H1 (cell line): ENCODE measurements around the gene LTBP1. TPM values are rescaled to one million over a fixed set of nuclear protein-coding genes. Genes with fewer than 3 reads are reported as not detected.

Experiments used
- CTCF ChIA-PET: fragments of 300-600 bp; sonication (Branson Sonifier 250); formaldehyde crosslinking; loops from one replicate; lab custom pipeline; 2021; ENCODE audit not compliant: partially characterized antibody; lab: Charles Lee
- POLR2A ChIA-PET: fragments of 300-600 bp; sonication (Branson Sonifier 250); formaldehyde crosslinking; loops from one replicate; lab custom pipeline; 2021; ENCODE audit warnings: inconsistent platforms; ENCODE audit not compliant: partially characterized antibody; lab: Charles Lee
- DNase-seq, 2 experiments: peaks; one replicate each; pipeline versions ENCODE4 v3.0.0 to v3.0.0-alpha.2; 2010 to 2022; ENCODE audit warnings: low spot score in 2 of 2, low read depth in 1 of 2, mixed read lengths in 1 of 2
- FAIRE-seq: peaks from 2 replicates; lab custom pipeline; 2011; peaks lifted over from hg19 to GRCh38; lab: Jason Lieb, UNC
- H2AFZ ChIP-seq: 2 replicates; pipeline ENCODE4 v1.8.1; 2012; ENCODE audit warnings: low read length, inconsistent platforms
- H2AK5ac ChIP-seq: 2 replicates; pipeline ENCODE4 v1.6.1; 2013; ENCODE audit warnings: low read depth, low read length
- H2BK120ac ChIP-seq: replicated peaks from 2 replicates; pipeline ENCODE3; 2013; ENCODE audit warnings: low read depth, low read length, inconsistent platforms
- H2BK12ac ChIP-seq: 2 replicates; pipeline ENCODE4 v1.6.1; 2013; ENCODE audit warnings: low read depth, low read length
- H2BK15ac ChIP-seq: 2 replicates; pipeline ENCODE4 v1.6.1; 2013; ENCODE audit warnings: low read length
- H2BK20ac ChIP-seq: 2 replicates; pipeline ENCODE4 v1.6.1; 2013; ENCODE audit warnings: low read length
- H2BK5ac ChIP-seq: 2 replicates; pipeline ENCODE4 v1.6.1; 2013; ENCODE audit warnings: low read depth, low read length
- H3K14ac ChIP-seq: 2 replicates; pipeline ENCODE4 v1.6.1; 2013; ENCODE audit warnings: inconsistent platforms; ENCODE audit not compliant: insufficient read length
- H3K18ac ChIP-seq: 2 replicates; pipeline ENCODE4 v1.6.1; 2013; ENCODE audit warnings: low read length; ENCODE audit errors: extremely low read depth
- H3K23ac ChIP-seq: 2 replicates; pipeline ENCODE4 v1.6.1; 2013; ENCODE audit warnings: inconsistent platforms; ENCODE audit not compliant: insufficient read length
- H3K23me2 ChIP-seq: 2 replicates; pipeline ENCODE4 v1.6.1; 2013; ENCODE audit warnings: low read depth, low read length
- H3K27ac ChIP-seq: 2 replicates; pipeline ENCODE4 v1.6.1; 2011; ENCODE audit warnings: low read depth, low read length, inconsistent platforms
- H3K27me3 ChIP-seq, 4 experiments: replicated peaks in 1 of 4; 1 replicate in 1 of 4; 2 replicates in 3 of 4; pipeline versions ENCODE4 v1.6.1 to v1.8.1; 2011 to 2013; ENCODE audit warnings: low read length in 3 of 4, mild to moderate bottlenecking in 3 of 4, inconsistent platforms in 2 of 4, mixed read lengths in 2 of 4, moderate library complexity in 1 of 4; ENCODE audit not compliant: control insufficient read depth in 3 of 4, insufficient read depth in 3 of 4; ENCODE audit errors: extremely low read depth in 1 of 4
- H3K36me3 ChIP-seq, 4 experiments: 2 replicates each; pipeline versions ENCODE4 v1.6.1 to v1.8.1; 2011 to 2013; ENCODE audit warnings: mild to moderate bottlenecking in 4 of 4, low read length in 3 of 4, moderate library complexity in 2 of 4, control low read depth in 1 of 4, inconsistent platforms in 1 of 4; ENCODE audit not compliant: insufficient read depth in 4 of 4, control insufficient read depth in 2 of 4
- H3K4ac ChIP-seq: replicated peaks from 2 replicates; pipeline ENCODE3; 2013; ENCODE audit warnings: low read length, low read depth, mixed read lengths, inconsistent platforms; ENCODE audit not compliant: insufficient read length
- H3K4me1 ChIP-seq, 4 experiments: replicated peaks in 1 of 4; 1 replicate in 1 of 4; 2 replicates in 3 of 4; pipeline versions ENCODE4 v1.6.1 to v1.8.1; 2011 to 2013; ENCODE audit warnings: low read length in 3 of 4, inconsistent platforms in 2 of 4, mixed read lengths in 1 of 4; ENCODE audit not compliant: insufficient read depth in 4 of 4, control insufficient read depth in 3 of 4
- H3K4me2 ChIP-seq, 2 experiments: 2 replicates each; pipeline versions ENCODE4 v1.6.1 to v1.8.1; 2011 to 2013; ENCODE audit warnings: low read depth in 2 of 2, low read length in 2 of 2, control low read depth in 1 of 2, inconsistent platforms in 1 of 2, mild to moderate bottlenecking in 1 of 2; ENCODE audit not compliant: insufficient read depth in 1 of 2
- H3K4me3 ChIP-seq, 4 experiments: fragments of 200-600, 300-600 bp in 1 of 4; sonication (generic), shearing (Covaris generic), sonication (Bioruptor Twin) in 1 of 4; 2 replicates each; pipeline versions ENCODE4 v1.5.1 to v1.8.1; 2011 to 2016; ENCODE audit warnings: low read length in 4 of 4, low read depth in 3 of 4, control low read depth in 2 of 4, inconsistent platforms in 2 of 4, mild to moderate bottlenecking in 2 of 4, mixed read lengths in 1 of 4, moderate library complexity in 1 of 4; ENCODE audit not compliant: insufficient read depth in 2 of 4; ENCODE audit errors: extremely low read depth in 1 of 4
- H3K56ac ChIP-seq: replicated peaks from 2 replicates; pipeline ENCODE3; 2013; ENCODE audit warnings: low read depth, mild to moderate bottlenecking, mixed read lengths, low read length, inconsistent platforms; ENCODE audit not compliant: insufficient read length
- H3K79me1 ChIP-seq: 2 replicates; pipeline ENCODE4 v1.6.1; 2013; ENCODE audit warnings: low read depth, low read length, control low read depth
- H3K79me2 ChIP-seq, 2 experiments: 2 replicates each; pipeline versions ENCODE4 v1.6.1 to v1.8.1; 2012 to 2013; ENCODE audit warnings: low read length in 2 of 2, mild to moderate bottlenecking in 2 of 2, inconsistent platforms in 1 of 2; ENCODE audit not compliant: insufficient read depth in 2 of 2, control insufficient read depth in 1 of 2
- H3K9ac ChIP-seq, 4 experiments: replicated peaks in 1 of 4; 1 replicate in 1 of 4; 2 replicates in 3 of 4; pipeline versions ENCODE4 v1.6.1 to v1.8.1; 2011 to 2013; ENCODE audit warnings: low read depth in 3 of 4, low read length in 3 of 4, control low read depth in 2 of 4, mild to moderate bottlenecking in 2 of 4, moderate library complexity in 2 of 4, inconsistent platforms in 1 of 4; ENCODE audit errors: extremely low read depth in 1 of 4
- H3K9me3 ChIP-seq, 2 experiments: 2 replicates each; pipeline versions ENCODE4 v1.6.1 to v1.8.1; 2012 to 2013; ENCODE audit warnings: mild to moderate bottlenecking in 2 of 2, moderate library complexity in 2 of 2, control low read depth in 1 of 2, inconsistent platforms in 1 of 2, low read depth in 1 of 2, low read length in 1 of 2, mixed read lengths in 1 of 2; ENCODE audit not compliant: insufficient read depth in 2 of 2
- H4K20me1 ChIP-seq, 2 experiments: replicated peaks in 1 of 2; 2 replicates each; pipeline versions ENCODE3 to v1.8.1; 2011 to 2013; ENCODE audit warnings: inconsistent platforms in 2 of 2, low read length in 2 of 2, mild to moderate bottlenecking in 1 of 2; ENCODE audit not compliant: insufficient read depth in 2 of 2, control insufficient read depth in 1 of 2
- H4K5ac ChIP-seq: 2 replicates; pipeline ENCODE4 v1.6.1; 2013; ENCODE audit warnings: low read length, low read depth, mixed read lengths, inconsistent platforms; ENCODE audit not compliant: insufficient read length
- H4K8ac ChIP-seq: 2 replicates; pipeline ENCODE4 v1.8.0; 2013; ENCODE audit warnings: mild to moderate bottlenecking, moderate library complexity, low read length, inconsistent platforms; ENCODE audit not compliant: insufficient read depth; ENCODE audit errors: extremely low read depth
- H4K91ac ChIP-seq: replicated peaks from 2 replicates; pipeline ENCODE3; 2013; ENCODE audit warnings: low read length, mixed read lengths, inconsistent platforms; ENCODE audit not compliant: insufficient read length
- CBX8 ChIP-seq: fragments of 300-800, 300-1000 bp; sonication (generic); IDR thresholded peaks from 2 replicates; pipeline ENCODE4 v1.7.1; 2016; ENCODE audit warnings: low read depth, low read length, borderline replicate concordance
- CHD1 ChIP-seq: IDR thresholded peaks from 2 replicates; pipeline ENCODE4 v1.6.1; 2012; ENCODE audit warnings: low read depth, low read length, improper control_type of control experiment
- EGR1 ChIP-seq: IDR thresholded peaks from 2 replicates; pipeline ENCODE4 v1.6.1; 2011; ENCODE audit warnings: low read depth, low read length, borderline replicate concordance
- EP300 ChIP-seq, 2 experiments: IDR thresholded peaks; 1 replicate in 1 of 2; 2 replicates in 1 of 2; pipeline ENCODE4 v1.6.1; 2011 to 2012; ENCODE audit warnings: low read depth in 2 of 2, low read length in 2 of 2, mild to moderate bottlenecking in 2 of 2, borderline replicate concordance in 1 of 2, inconsistent platforms in 1 of 2, moderate library complexity in 1 of 2
- RFX5 ChIP-seq: IDR thresholded peaks from 2 replicates; pipeline ENCODE4 v1.6.1; 2011; ENCODE audit warnings: low read depth, low read length, improper control_type of control experiment, borderline replicate concordance
- SUZ12 ChIP-seq: fragments of 200-600 bp; sonication (generic); IDR thresholded peaks from 2 replicates; pipeline ENCODE4 v1.6.1; 2012; ENCODE audit warnings: mild to moderate bottlenecking, inconsistent platforms, low read length, moderate library complexity, mixed read lengths
- WGBS, 2 experiments: shearing (Covaris generic) in 1 of 2; methylation state at CpG; one replicate each; pipeline versions ENCODE4 v1.1.6 to v1.1.7; 2013 to 2015; ENCODE audit warnings: low lambda C conversion rate in 2 of 2, mixed read lengths in 2 of 2, inconsistent platforms in 1 of 2, low coverage in 1 of 2, missing lambda C conversion rate in 1 of 2; ENCODE audit not compliant: insufficient replicate concordance in 2 of 2, insufficient coverage in 1 of 2, insufficient read length in 1 of 2; ENCODE audit errors: extremely low coverage in 1 of 2, missing lambda C conversion rate in 1 of 2; 5-methylcytosine and 5-hydroxymethylcytosine counted together
- polyA plus RNA-seq, 7 experiments: library from polyadenylated mRNA; depleted of rRNA in 3 of 7; stranded (reverse) in 5 of 7; unstranded in 2 of 7; fragments of >200 nt in 5 of 7; fragments of 200-250 nt in 2 of 7; gene quantifications; 1 replicate in 5 of 7; 2 replicates in 1 of 7; 4 replicates in 1 of 7; pipeline versions ENCODE4 v1.2.1 to v1.2.3, GENCODE V29; 2011 to 2013; ENCODE audit warnings: missing spikeins in 2 of 7, mixed read lengths in 2 of 7
- total RNA-seq: library from RNA; stranded (reverse); fragmentation: NEBNext Ultra II Directional; extraction: Animal tissue kit (Norgen Biotek cat#: 25700); gene quantifications from 2 replicates; pipeline ENCODE4 v1.2.1, GENCODE V29; 2021

The LTBP1 gene
- total and polyA plus RNA-seq, 2 of the 8 experiments (the other 6 are each of a cell fraction or from before 2014, with no cell fraction given): 15.4 to 24.7 TPM

- Histone ChIP-seq H2BK120ac (no peak overlapping the region), H3K4ac (no peak overlapping the region), H3K4me3 (no peak overlapping the region), H3K23me2 (no peaks in the 10 kb centered on the region), H3K27me3 (no peaks in the 10 kb centered on the region), H3K79me2 (no peaks in the 10 kb centered on the region), H3K9ac (no peak overlapping the region), H2AK5ac (no peak overlapping the region), H2BK12ac (no peak overlapping the region), H3K18ac (no peak overlapping the region), H3K27ac (no peak overlapping the region), H4K20me1 (no peaks in the 10 kb centered on the region), H3K23ac (no peak overlapping the region), H3K9me3 (no peaks in the 10 kb centered on the region), H3K36me3 (no peaks in the 10 kb centered on the region), H3K14ac (no peak overlapping the region), H3K4me2 (no peak overlapping the region), H4K5ac (no peak overlapping the region), H4K8ac (no peak overlapping the region), H2BK20ac (no peak overlapping the region), H2BK15ac (no peak overlapping the region), H2BK5ac (no peak overlapping the region), H3K56ac (no peak overlapping the region), H3K4me1 (peaks cover 0 to 2% (median 0%) of the 10 kb centered on the region in 4 experiments; a peak in 2 of 7 replicates), H3K79me1 (no peaks in the 10 kb centered on the region), H2AFZ (no peak overlapping the region), H4K91ac (no peak overlapping the region)
- FAIRE-seq: no peak
- POLR2A ChIA-PET: no interaction called here
- WGBS, 2 experiments: 88% methylated on average over 2 of the region's 2 CpGs; no CpG with 5 or more reads in 1 of the 2 experiments
- no peak for DNase-seq
- CTCF ChIA-PET: interaction anchor here (1.0 kb wide), 1 partner anchor 20 kb away, joined by 3 read pairs; no protein-coding TSS in a partner anchor
- TF ChIP-seq CHD1 (no peak), CBX8 (no peak), EGR1 (no peak), EP300 (IDR thresholded peaks at IDR 0.05; ENCODE audit: borderline replicate concordance in 1 of 2, low read depth in 2 of 2, low read length in 2 of 2) (no peak), RFX5 (no peak), SUZ12 (no peak)
These were observed 266.9 kb downstream of the LTBP1 start for GRCh38 chr2:33213648-33214047.
